Stimulated activated CD8-positive, alpha-beta memory T cell treated with anti-CD3 and anti-CD28 coated beads, Interleukin-15, amount 100 ng/mL, for 24 hours (primary cell): ENCODE data around the gene NPAS1.

Experiments used
- DNase-seq: peaks from one replicate; pipeline ENCODE4 v3.0.0-alpha.2; 2020; ENCODE audit warnings: low read depth

The NPAS1 gene

GRCh38 chr19:47082493-47082892 lies 62.9 kb downstream of the NPAS1 start:
- no peak for DNase-seq

- no peak for DNase-seq
Observed at GRCh38 chr19:47084879-47085439, 65.3 kb downstream of the NPAS1 start.

GRCh38 chr19:47086280-47086679 lies 66.6 kb downstream of the NPAS1 start:
- DNase-seq: no peak

GRCh38 chr19:47089767-47090350 lies 70.2 kb downstream of the NPAS1 start:
- DNase-seq: no peak

- no peak for DNase-seq
Observed at GRCh38 chr19:47093254-47093653, 73.6 kb downstream of the NPAS1 start.

GRCh38 chr19:47093841-47094240 lies 74.2 kb downstream of the NPAS1 start:
- DNase-seq: no peak

GRCh38 chr19:47094557-47095475 lies 75.2 kb downstream of the NPAS1 start:
- DNase-seq: no peak
